Activated CD8-positive, alpha-beta memory T cell treated with anti-CD3 and anti-CD28 coated beads, Interleukin-2, amount 10 ng/mL, durations not matched to agents 7 days and 5 days (primary cell): ENCODE measurements around the gene PHLPP1. TPM values are rescaled to one million over a fixed set of nuclear protein-coding genes. Genes with fewer than 3 reads are reported as not detected.
"Not testable (repeated sequence)": the region's sequence is repeated elsewhere in the genome, so short reads cannot be mapped to it uniquely, and the experiment has no call there.

Source experiments
- ATAC-seq: fragments of 150-1000 bp; cut with Tn5 transposase; one replicate; pipeline ENCODE4 v1.10.0; 2021; ENCODE audit warnings: moderate library complexity
- CTCF ChIA-PET: fragments of 350-600 bp; sonication (Branson Sonifier 250); formaldehyde crosslinking; loops from one replicate; lab custom pipeline; 2021; ENCODE audit warnings: antibody characterized with exemption; lab: Charles Lee
- DNase-seq: peaks from one replicate; pipeline ENCODE4 v3.0.0-alpha.2; 2020
- H3K27ac Mint-ChIP-seq: one replicate; pipeline ENCODE4 v1.8.0; 2021; ENCODE audit warnings: mild to moderate bottlenecking, mixed read lengths
- H3K27me3 Mint-ChIP-seq: one replicate; pipeline ENCODE4 v1.8.0; 2021; ENCODE audit warnings: mixed read lengths
- H3K36me3 Mint-ChIP-seq: one replicate; pipeline ENCODE4 v1.8.0; 2021; ENCODE audit warnings: mild to moderate bottlenecking, mixed read lengths
- H3K4me1 Mint-ChIP-seq: one replicate; pipeline ENCODE4 v1.8.0; 2021; ENCODE audit warnings: mixed read lengths
- H3K4me3 Mint-ChIP-seq: one replicate; pipeline ENCODE4 v1.8.0; 2021; ENCODE audit warnings: mild to moderate bottlenecking, moderate library complexity, mixed read lengths
- H3K9me3 Mint-ChIP-seq: one replicate; pipeline ENCODE4 v1.8.0; 2022; ENCODE audit warnings: low read depth, mixed read lengths
- total RNA-seq, 2 experiments: library from RNA; stranded (reverse); gene quantifications; one replicate each; pipeline ENCODE4 v1.2.3, GENCODE V29; 2021

The PHLPP1 gene
- total RNA-seq, 2 experiments from 2014 or later: 9.8 to 18.3 TPM

GRCh38 chr18:62790871-62791772, 75.8 kb downstream of the PHLPP1 start:
- Mint-ChIP-seq H3K27me3 (no peaks in the 10 kb centered on the region), H3K36me3 (peaks cover 3% of the 10 kb centered on the region), H3K9me3 (no peaks in the 10 kb centered on the region), H3K27ac (no peak overlapping the region), H3K4me1 (peaks cover 32% of the 10 kb centered on the region), H3K4me3 (no peak overlapping the region)
- CTCF ChIA-PET: no interaction called here
- ATAC-seq (no peak), DNase-seq (no peak)

GRCh38 chr18:62792016-62792415, 76.7 kb downstream of the PHLPP1 start:
- no peak for DNase-seq
- no peak overlapping the region for H3K27ac Mint-ChIP-seq
- no peaks in the 10 kb centered on the region for H3K9me3 Mint-ChIP-seq
- no peak overlapping the region for H3K4me3 Mint-ChIP-seq
- CTCF ChIA-PET: no interaction called here
- peaks cover 3% of the 10 kb centered on the region for H3K36me3 Mint-ChIP-seq
- ATAC-seq: no peak
- peaks cover 36% of the 10 kb centered on the region for H3K4me1 Mint-ChIP-seq
- no peaks in the 10 kb centered on the region for H3K27me3 Mint-ChIP-seq

- H3K27me3 Mint-ChIP-seq: no peaks in the 10 kb centered on the region
- DNase-seq: no peak
- H3K4me1 Mint-ChIP-seq: peaks cover 34% of the 10 kb centered on the region
- no peaks in the 10 kb centered on the region for H3K9me3 Mint-ChIP-seq
- H3K4me3 Mint-ChIP-seq: no peak overlapping the region
- H3K36me3 Mint-ChIP-seq: peaks cover 3% of the 10 kb centered on the region
- no peak overlapping the region for H3K27ac Mint-ChIP-seq
- CTCF ChIA-PET: interaction anchor here (0.8 kb wide), 1 partner anchor 209 kb away, joined by 3 read pairs; no protein-coding TSS in a partner anchor
- no peak for ATAC-seq
These were observed 80.5 kb downstream of the PHLPP1 start for GRCh38 chr18:62795813-62796212.

- ATAC-seq: no peak
- H3K27me3 Mint-ChIP-seq: no peaks in the 10 kb centered on the region
- no peak overlapping the region for H3K27ac Mint-ChIP-seq
- H3K36me3 Mint-ChIP-seq: peaks cover 3% of the 10 kb centered on the region
- H3K4me1 Mint-ChIP-seq: peaks cover 31% of the 10 kb centered on the region
- no peak overlapping the region for H3K4me3 Mint-ChIP-seq
- no peak for DNase-seq
- CTCF ChIA-PET: interaction anchor here (0.8 kb wide), 1 partner anchor 210 kb away, joined by 3 read pairs; no protein-coding TSS in a partner anchor
- H3K9me3 Mint-ChIP-seq: no peaks in the 10 kb centered on the region
These were observed 80.9 kb downstream of the PHLPP1 start for GRCh38 chr18:62796216-62796621.

GRCh38 chr18:62797329-62797728, 82.0 kb downstream of the PHLPP1 start:
- Mint-ChIP-seq H3K27me3 (no peaks in the 10 kb centered on the region), H3K9me3 (no peaks in the 10 kb centered on the region), H3K36me3 (peaks cover 2% of the 10 kb centered on the region), H3K27ac (no peak overlapping the region), H3K4me3 (no peak overlapping the region), H3K4me1 (peaks cover 25% of the 10 kb centered on the region)
- CTCF ChIA-PET: interaction anchor here (0.9 kb wide), 1 partner anchor 26 kb away, joined by 3 read pairs; no protein-coding TSS in a partner anchor
- ATAC-seq (no peak), DNase-seq (no peak)

GRCh38 chr18:62799977-62800376, 84.6 kb downstream of the PHLPP1 start:
- H3K4me1 Mint-ChIP-seq: peaks cover 24% of the 10 kb centered on the region
- H3K36me3 Mint-ChIP-seq: no peaks in the 10 kb centered on the region
- no peaks in the 10 kb centered on the region for H3K27me3 Mint-ChIP-seq
- no peaks in the 10 kb centered on the region for H3K9me3 Mint-ChIP-seq
- ATAC-seq (no peak), DNase-seq (no peak)
- CTCF ChIA-PET: no interaction called here
- H3K4me3 Mint-ChIP-seq: no peak overlapping the region
- no peak overlapping the region for H3K27ac Mint-ChIP-seq

GRCh38 chr18:62802523-62802922, 87.2 kb downstream of the PHLPP1 start:
- H3K27ac Mint-ChIP-seq: no peak overlapping the region
- no peaks in the 10 kb centered on the region for H3K36me3 Mint-ChIP-seq
- no peak overlapping the region for H3K4me3 Mint-ChIP-seq
- no peak for ATAC-seq
- no peaks in the 10 kb centered on the region for H3K27me3 Mint-ChIP-seq
- H3K4me1 Mint-ChIP-seq: peaks cover 11% of the 10 kb centered on the region
- H3K9me3 Mint-ChIP-seq: no peaks in the 10 kb centered on the region
- no peak for DNase-seq
- CTCF ChIA-PET: interaction anchor here (1.0 to 1.9 kb wide), 2 partner anchors 87 to 156 kb away, joined by 3 to 6 read pairs; partner anchors contain the start of gene PHLPP1

- Mint-ChIP-seq H3K4me3 (no peak overlapping the region), H3K9me3 (no peaks in the 10 kb centered on the region), H3K36me3 (peaks cover 3% of the 10 kb centered on the region), H3K27me3 (no peaks in the 10 kb centered on the region), H3K27ac (no peak overlapping the region), H3K4me1 (no peaks in the 10 kb centered on the region)
- CTCF ChIA-PET: no interaction called here
- ATAC-seq (no peak), DNase-seq (no peak)
These were observed 92.1 kb downstream of the PHLPP1 start for GRCh38 chr18:62807396-62807795.

- no peaks in the 10 kb centered on the region for H3K9me3 Mint-ChIP-seq
- ATAC-seq (no peak), DNase-seq (no peak)
- H3K36me3 Mint-ChIP-seq: peaks cover 3% of the 10 kb centered on the region
- CTCF ChIA-PET: no interaction called here
- H3K4me1 Mint-ChIP-seq: peaks cover under 1% of the 10 kb centered on the region
- H3K4me3 Mint-ChIP-seq: no peak overlapping the region
- H3K27me3 Mint-ChIP-seq: no peaks in the 10 kb centered on the region
- H3K27ac Mint-ChIP-seq: no peak overlapping the region
These were observed 92.8 kb downstream of the PHLPP1 start for GRCh38 chr18:62808123-62808522.

GRCh38 chr18:62809445-62809844, 94.1 kb downstream of the PHLPP1 start:
- H3K4me1 Mint-ChIP-seq, H3K9me3 Mint-ChIP-seq, ATAC-seq, H3K27ac Mint-ChIP-seq, H3K4me3 Mint-ChIP-seq, H3K27me3 Mint-ChIP-seq, H3K36me3 Mint-ChIP-seq, DNase-seq: not testable (repeated sequence)
- CTCF ChIA-PET: interaction anchor here (0.9 kb wide), 1 partner anchor 10 kb away, joined by 3 read pairs; no protein-coding TSS in a partner anchor

GRCh38 chr18:62809900-62810299, 94.6 kb downstream of the PHLPP1 start:
- CTCF ChIA-PET: interaction anchor here (0.6 to 0.9 kb wide), 2 partner anchors 11 to 280 kb away, joined by 3 read pairs; no protein-coding TSS in a partner anchor
- H3K36me3 Mint-ChIP-seq: peaks cover 3% of the 10 kb centered on the region

GRCh38 chr18:62810682-62811081, 95.3 kb downstream of the PHLPP1 start:
- DNase-seq (no peak), ATAC-seq (no peak)
- Mint-ChIP-seq H3K4me1 (peaks cover 5% of the 10 kb centered on the region), H3K27ac (no peak overlapping the region), H3K9me3 (no peaks in the 10 kb centered on the region), H3K36me3 (peaks cover 3% of the 10 kb centered on the region), H3K4me3 (no peak overlapping the region), H3K27me3 (no peaks in the 10 kb centered on the region)
- CTCF ChIA-PET: no interaction called here

More at GRCh38 chr18:62809900-62810299, 94.6 kb downstream of the PHLPP1 start:
- peaks cover 2% of the 10 kb centered on the region for H3K4me1 Mint-ChIP-seq
- DNase-seq (no peak), ATAC-seq (no peak)
- H3K27ac Mint-ChIP-seq: no peak overlapping the region
- no peak overlapping the region for H3K4me3 Mint-ChIP-seq
- H3K27me3 Mint-ChIP-seq: no peaks in the 10 kb centered on the region
- no peaks in the 10 kb centered on the region for H3K9me3 Mint-ChIP-seq

- no peaks in the 10 kb centered on the region for H3K27me3 Mint-ChIP-seq
- no peak for ATAC-seq
- CTCF ChIA-PET: no interaction called here
These were observed 96.3 kb downstream of the PHLPP1 start for GRCh38 chr18:62811674-62812073.

GRCh38 chr18:62812242-62812641, 96.9 kb downstream of the PHLPP1 start:
- Mint-ChIP-seq H3K4me3 (no peak overlapping the region), H3K9me3 (no peaks in the 10 kb centered on the region), H3K4me1 (peaks cover 5% of the 10 kb centered on the region), H3K36me3 (peaks cover 3% of the 10 kb centered on the region), H3K27ac (no peak overlapping the region), H3K27me3 (no peaks in the 10 kb centered on the region)
- ATAC-seq (no peak), DNase-seq (no peak)
- CTCF ChIA-PET: interaction anchor here (0.7 kb wide), 1 partner anchor 9 kb away, joined by 5 read pairs; no protein-coding TSS in a partner anchor

More at GRCh38 chr18:62811674-62812073, 96.3 kb downstream of the PHLPP1 start:
- H3K36me3 Mint-ChIP-seq: peaks cover 3% of the 10 kb centered on the region
- peaks cover 5% of the 10 kb centered on the region for H3K4me1 Mint-ChIP-seq
- no peak overlapping the region for H3K4me3 Mint-ChIP-seq
- H3K27ac Mint-ChIP-seq: no peak overlapping the region
- no peak for DNase-seq
- H3K9me3 Mint-ChIP-seq: no peaks in the 10 kb centered on the region
